DND-41 (cell line): ENCODE measurements around the gene WDR73.

Source experiments
- ATAC-seq: fragments of 200-7000 bp; cut with Tn5 transposase; 3 replicates; pipeline ENCODE4 v1.9.1; 2021; ENCODE audit warnings: low read depth; ENCODE audit not compliant: insufficient read depth
- DNase-seq: peaks from one replicate; pipeline ENCODE4 v3.0.0-alpha.2; 2020
- H2AFZ ChIP-seq: 2 replicates; pipeline ENCODE4 v1.6.0; 2012; ENCODE audit warnings: low read depth, low read length
- H3K27ac ChIP-seq: 2 replicates; pipeline ENCODE4 v1.5.1; 2012; ENCODE audit warnings: low read length, inconsistent platforms
- H3K27me3 ChIP-seq: fragments of 200-600 bp; sonication (generic); 2 replicates; pipeline ENCODE4 v1.6.0; 2012; ENCODE audit warnings: low read length, mild to moderate bottlenecking, inconsistent platforms; ENCODE audit not compliant: insufficient read depth, poor library complexity
- H3K36me3 ChIP-seq: 2 replicates; pipeline ENCODE4 v1.5.1; 2012; ENCODE audit warnings: low read length, inconsistent platforms; ENCODE audit not compliant: insufficient read depth
- H3K4me1 ChIP-seq: 2 replicates; pipeline ENCODE4 v1.5.1; 2012; ENCODE audit warnings: mild to moderate bottlenecking, low read length; ENCODE audit not compliant: insufficient read depth
- H3K4me2 ChIP-seq: 2 replicates; pipeline ENCODE4 v1.6.0; 2012; ENCODE audit warnings: mild to moderate bottlenecking, moderate library complexity, low read length, inconsistent platforms; ENCODE audit not compliant: insufficient read depth
- H3K4me3 ChIP-seq, 2 experiments: fragments of 200-600 bp in 1 of 2; shearing (Covaris generic) in 1 of 2; 2 replicates each; pipeline ENCODE4 v1.5.1; 2012 to 2016; ENCODE audit warnings: inconsistent platforms in 2 of 2, low read length in 2 of 2, mild to moderate bottlenecking in 2 of 2, low read depth in 1 of 2, moderate library complexity in 1 of 2
- H3K79me2 ChIP-seq: 2 replicates; pipeline ENCODE4 v1.6.0; 2012; ENCODE audit warnings: low read length, inconsistent platforms; ENCODE audit not compliant: insufficient read depth
- H3K9ac ChIP-seq: 2 replicates; pipeline ENCODE4 v1.6.0; 2012; ENCODE audit warnings: low read depth, mild to moderate bottlenecking, inconsistent platforms, low read length, moderate library complexity
- H3K9me3 ChIP-seq: 2 replicates; pipeline ENCODE4 v1.5.1; 2012; ENCODE audit warnings: low read length, moderate library complexity, mild to moderate bottlenecking, inconsistent platforms; ENCODE audit not compliant: insufficient read depth, severe bottlenecking
- H4K20me1 ChIP-seq: 2 replicates; pipeline ENCODE4 v1.6.0; 2012; ENCODE audit warnings: low read length; ENCODE audit not compliant: insufficient read depth
- CTCF ChIP-seq: IDR thresholded peaks from 2 replicates; pipeline ENCODE4 v1.5.1; 2012; ENCODE audit warnings: borderline replicate concordance, low read length, moderate library complexity, mild to moderate bottlenecking; ENCODE audit not compliant: poor library complexity, severe bottlenecking; ENCODE audit errors: extremely low read depth
- EZH2 ChIP-seq: IDR thresholded peaks from 3 replicates; pipeline ENCODE4 v1.6.1; 2012; ENCODE audit warnings: borderline replicate concordance, low read depth, mild to moderate bottlenecking, moderate library complexity, low read length, inconsistent platforms; ENCODE audit not compliant: severe bottlenecking

The WDR73 gene

GRCh38 chr15:84684092-84684491 is 30.0 kb upstream of the WDR73 start:
- ATAC-seq (no peak), DNase-seq (no peak)
- Histone ChIP-seq H2AFZ (no peak overlapping the region), H3K36me3 (peaks cover 34% of the 10 kb centered on the region), H4K20me1 (no peaks in the 10 kb centered on the region), H3K27ac (no peak overlapping the region), H3K4me3 (no peak overlapping the region), H3K9ac (no peak overlapping the region), H3K79me2 (no peaks in the 10 kb centered on the region), H3K9me3 (no peaks in the 10 kb centered on the region), H3K4me1 (no peaks in the 10 kb centered on the region), H3K27me3 (no peaks in the 10 kb centered on the region), H3K4me2 (no peak overlapping the region)
- TF ChIP-seq EZH2 (no peak), CTCF (no peak)

GRCh38 chr15:84681831-84682230 is 27.7 kb upstream of the WDR73 start:
- peaks cover 33% of the 10 kb centered on the region for H3K36me3 ChIP-seq
- no peaks in the 10 kb centered on the region for H3K79me2 ChIP-seq
- no peaks in the 10 kb centered on the region for H4K20me1 ChIP-seq
- H3K4me3 ChIP-seq, result no peak overlapping the region
- TF ChIP-seq CTCF (no peak), EZH2 (no peak)
- ATAC-seq (no peak), DNase-seq (no peak)
- no peak overlapping the region for H2AFZ ChIP-seq
- no peak overlapping the region for H3K9ac ChIP-seq
- H3K4me1 ChIP-seq, result no peaks in the 10 kb centered on the region
- H3K9me3 ChIP-seq, result no peaks in the 10 kb centered on the region
- H3K4me2 ChIP-seq, result no peak overlapping the region
- no peaks in the 10 kb centered on the region for H3K27me3 ChIP-seq
- H3K27ac ChIP-seq, result no peak overlapping the region

- Histone ChIP-seq H3K9me3 (no peaks in the 10 kb centered on the region), H3K4me2 (no peak overlapping the region), H3K4me1 (no peaks in the 10 kb centered on the region), H2AFZ (no peak overlapping the region), H3K9ac (no peak overlapping the region), H3K4me3 (no peak overlapping the region), H3K79me2 (no peaks in the 10 kb centered on the region), H3K36me3 (peaks cover 46% of the 10 kb centered on the region; the same call in 1 of the 2 replicates), H3K27ac (no peak overlapping the region), H4K20me1 (no peaks in the 10 kb centered on the region), H3K27me3 (no peaks in the 10 kb centered on the region)
- ATAC-seq, result no peak
- DNase-seq, result no peak
- TF ChIP-seq CTCF (no peak), EZH2 (no peak)
Measured at GRCh38 chr15:84671211-84671610, 17.1 kb upstream of the WDR73 start.

- Histone ChIP-seq H3K9ac (no peak overlapping the region), H3K4me1 (no peaks in the 10 kb centered on the region), H3K27ac (no peak overlapping the region), H3K27me3 (no peaks in the 10 kb centered on the region), H3K79me2 (no peaks in the 10 kb centered on the region), H4K20me1 (no peaks in the 10 kb centered on the region), H3K9me3 (no peaks in the 10 kb centered on the region), H3K36me3 (peaks cover 49% of the 10 kb centered on the region), H3K4me3 (no peak overlapping the region), H3K4me2 (no peak overlapping the region), H2AFZ (no peak overlapping the region)
- TF ChIP-seq EZH2, result no peak
- no peak for TF ChIP-seq CTCF
- ATAC-seq, result no peak
- DNase-seq, result no peak
Measured at GRCh38 chr15:84669726-84670125, 15.6 kb upstream of the WDR73 start.
